Activated CD8-positive, alpha-beta T cell treated with anti-CD3 and anti-CD28 coated beads for 36 hours (primary cell): Measurements from ENCODE around the gene RAD51AP2. TPM values are rescaled to one million over a fixed set of nuclear protein-coding genes. Genes with fewer than 3 reads are reported as not detected.
"Not testable (repeated sequence)": the region's sequence is repeated elsewhere in the genome, so short reads cannot be mapped to it uniquely, and the experiment has no call there.

Experiments
- ATAC-seq: fragments of 200-7000 bp; cut with Tn5 transposase; one replicate; pipeline ENCODE4 v1.10.0; 2021; ENCODE audit warnings: mild to moderate bottlenecking, moderate library complexity
- CTCF ChIA-PET: fragments of 350-600 bp; sonication (Branson Sonifier 250); formaldehyde crosslinking; loops from one replicate; lab custom pipeline; 2021; ENCODE audit warnings: antibody characterized with exemption; lab: Charles Lee
- POLR2A ChIA-PET: fragments of 350-600 bp; sonication (Branson Sonifier 250); formaldehyde crosslinking; loops from one replicate; lab custom pipeline; 2021; ENCODE audit warnings: antibody characterized with exemption; lab: Charles Lee
- DNase-seq: peaks from one replicate; pipeline ENCODE4 v3.0.0-alpha.2; 2020
- H3K27ac Mint-ChIP-seq: one replicate; pipeline ENCODE4 v1.8.0; 2021; ENCODE audit warnings: mild to moderate bottlenecking, mixed read lengths
- H3K27me3 Mint-ChIP-seq: one replicate; pipeline ENCODE4 v1.8.0; 2021; ENCODE audit warnings: mixed read lengths
- H3K36me3 Mint-ChIP-seq: one replicate; pipeline ENCODE4 v1.8.0; 2021; ENCODE audit warnings: low read depth, mixed read lengths
- H3K4me1 Mint-ChIP-seq: one replicate; pipeline ENCODE4 v1.8.0; 2021; ENCODE audit warnings: low read depth, mixed read lengths
- H3K4me3 Mint-ChIP-seq: one replicate; pipeline ENCODE4 v1.8.0; 2021; ENCODE audit warnings: mild to moderate bottlenecking, moderate library complexity, mixed read lengths
- H3K9me3 Mint-ChIP-seq: one replicate; pipeline ENCODE4 v1.8.0; 2021; ENCODE audit warnings: mixed read lengths
- CTCF ChIP-seq: fragments of 200-600 bp; IDR thresholded peaks from one replicate; pipeline ENCODE4 v1.8.0; 2022; ENCODE audit warnings: antibody characterized with exemption, mild to moderate bottlenecking
- intact Hi-C: fragments of 100-400 bp; cut with micrococcal nuclease; formaldehyde crosslinking; loops from one replicate; pipeline ENCODE4 v1.10.0; 2022
- total RNA-seq, 2 experiments: library from RNA; stranded (reverse); gene quantifications; one replicate each; pipeline ENCODE4 v1.2.3, GENCODE V29; 2021

The RAD51AP2 gene
- total RNA-seq, 2 experiments from 2014 or later, result not detected

- Mint-ChIP-seq H3K36me3 (no peaks in the 10 kb centered on the region), H3K9me3 (no peaks in the 10 kb centered on the region), H3K27me3 (no peaks in the 10 kb centered on the region), H3K4me3 (no peak overlapping the region), H3K4me1 (no peaks in the 10 kb centered on the region), H3K27ac (no peak overlapping the region)
- ChIA-PET CTCF (no interaction called here), POLR2A (no interaction called here)
- intact Hi-C loops, result no loop called here
- no peak for TF ChIP-seq CTCF
- DNase-seq (no peak), ATAC-seq (no peak)
Observed at GRCh38 chr2:17506736-17507616, 11.3 kb downstream of the RAD51AP2 start.

- no peaks in the 10 kb centered on the region for H3K9me3 Mint-ChIP-seq
- no peaks in the 10 kb centered on the region for H3K27me3 Mint-ChIP-seq
- no peaks in the 10 kb centered on the region for H3K4me1 Mint-ChIP-seq
- POLR2A ChIA-PET, result no interaction called here
- H3K4me3 Mint-ChIP-seq, result no peak overlapping the region
- no peak for TF ChIP-seq CTCF
- intact Hi-C loops, result no loop called here
- DNase-seq (no peak), ATAC-seq (no peak)
- CTCF ChIA-PET, result no interaction called here
- no peak overlapping the region for H3K27ac Mint-ChIP-seq
- no peaks in the 10 kb centered on the region for H3K36me3 Mint-ChIP-seq
Observed at GRCh38 chr2:17497718-17498117, 20.5 kb downstream of the RAD51AP2 start.

- H3K27ac Mint-ChIP-seq, result no peak overlapping the region
- no peak overlapping the region for H3K4me3 Mint-ChIP-seq
- CTCF ChIA-PET, result no interaction called here
- no peaks in the 10 kb centered on the region for H3K9me3 Mint-ChIP-seq
- DNase-seq (no peak), ATAC-seq (no peak)
- no peaks in the 10 kb centered on the region for H3K36me3 Mint-ChIP-seq
- no peaks in the 10 kb centered on the region for H3K27me3 Mint-ChIP-seq
- H3K4me1 Mint-ChIP-seq, result no peaks in the 10 kb centered on the region
- POLR2A ChIA-PET, result no interaction called here
- intact Hi-C loops, result no loop called here
- no peak for TF ChIP-seq CTCF
Observed at GRCh38 chr2:17495590-17495989, 22.6 kb downstream of the RAD51AP2 start.

- H3K36me3 Mint-ChIP-seq, CTCF ChIA-PET, H3K27ac Mint-ChIP-seq, intact Hi-C loops, POLR2A ChIA-PET, H3K4me1 Mint-ChIP-seq, H3K4me3 Mint-ChIP-seq, H3K9me3 Mint-ChIP-seq, ATAC-seq, H3K27me3 Mint-ChIP-seq, DNase-seq: not testable (repeated sequence)
Observed at GRCh38 chr2:17490165-17490564, 28.1 kb downstream of the RAD51AP2 start.

GRCh38 chr2:17488610-17489009 lies 29.6 kb downstream of the RAD51AP2 start:
- H3K27me3 Mint-ChIP-seq, POLR2A ChIA-PET, CTCF ChIA-PET, DNase-seq, H3K36me3 Mint-ChIP-seq, H3K9me3 Mint-ChIP-seq, H3K27ac Mint-ChIP-seq, intact Hi-C loops, H3K4me3 Mint-ChIP-seq, H3K4me1 Mint-ChIP-seq, ATAC-seq: not testable (repeated sequence)

- POLR2A ChIA-PET, result no interaction called here
- intact Hi-C loops, result no loop called here
- Mint-ChIP-seq H3K9me3 (no peaks in the 10 kb centered on the region), H3K36me3 (no peaks in the 10 kb centered on the region), H3K4me1 (no peaks in the 10 kb centered on the region), H3K4me3 (no peak overlapping the region), H3K27me3 (no peaks in the 10 kb centered on the region), H3K27ac (no peak overlapping the region)
- ATAC-seq (no peak), DNase-seq (no peak)
- no peak for TF ChIP-seq CTCF
- CTCF ChIA-PET, result no interaction called here
Observed at GRCh38 chr2:17483496-17483895, 34.7 kb downstream of the RAD51AP2 start.
